Uterus (tissue), 4 donors: ENCODE results near the gene DFFA. TPM values are rescaled to one million over a fixed set of nuclear protein-coding genes. Genes with fewer than 3 reads are reported as not detected.
"Not testable (repeated sequence)": the region's sequence is repeated elsewhere in the genome, so short reads cannot be mapped to it uniquely, and the experiment has no call there.

ENCODE experiments used
- DNase-seq, 2 donors: peaks; one replicate each; pipeline ENCODE4 v3.0.0-alpha.2; 2019 to 2020
- H3K27ac ChIP-seq, 2 donors: fragments of 200-600 bp; sonication (generic); 1 replicate in 1 of 2; 2 replicates in 1 of 2; pipeline ENCODE4 v1.5.1; 2016 to 2018
- H3K27me3 ChIP-seq, 2 donors: fragments of 200-600 bp; sonication (generic); one replicate each; pipeline ENCODE4 v1.5.1; 2018 to 2019; ENCODE audit warnings: control low read depth in 1 of 2
- H3K36me3 ChIP-seq, 2 donors: fragments of 200-600 bp; sonication (generic); one replicate each; pipeline ENCODE4 v1.5.1; 2019; ENCODE audit warnings: control low read depth in 1 of 2
- H3K4me1 ChIP-seq, 2 donors: fragments of 200-600 bp; sonication (generic); one replicate each; pipeline ENCODE4 v1.5.1; 2018 to 2019; ENCODE audit warnings: control low read depth in 1 of 2
- H3K4me3 ChIP-seq, 2 donors: fragments of 200-600 bp; sonication (generic); 1 replicate in 1 of 2; 2 replicates in 1 of 2; pipeline ENCODE4 v1.5.1; 2018 to 2019; ENCODE audit warnings: mild to moderate bottlenecking in 1 of 2
- H3K9me3 ChIP-seq, 2 donors: fragments of 200-600 bp; sonication (generic); one replicate each; pipeline ENCODE4 v1.5.1; 2019; ENCODE audit warnings: control low read depth in 1 of 2
- CTCF ChIP-seq, 4 experiments: fragments of 200-600 bp in 2 of 4; fragments of 450-650 bp in 2 of 4; sonication (generic) in 2 of 4; IDR thresholded peaks; one replicate each; pipeline ENCODE4 v1.5.1; 2016 to 2019; ENCODE audit warnings: antibody characterized with exemption in 4 of 4, mild to moderate bottlenecking in 2 of 4, moderate library complexity in 1 of 4
- POLR2A ChIP-seq, 2 donors: fragments of 450-650 bp; IDR thresholded peaks; one replicate each; pipeline ENCODE4 v1.6.1; 2016; ENCODE audit warnings: antibody characterized with exemption in 2 of 2, mild to moderate bottlenecking in 1 of 2, moderate library complexity in 1 of 2
- intact Hi-C: fragments of 100-400 bp; cut with DNase I; formaldehyde crosslinking; loops from one replicate; pipeline ENCODE4 v1.15.1; 2023; ENCODE audit warnings: low total_unique reads
- total RNA-seq, 4 donors: library from RNA; depleted of rRNA in 3 of 4; stranded (reverse); fragments of >200 nt in 3 of 4; gene quantifications; one replicate each; pipeline versions ENCODE4 v1.1.0 to v1.2.4, GENCODE V29; 2014 to 2023
- donor health status: DM: yes; HTN: yes; CAD: no.

DFFA gene
- total RNA-seq, 4 donors from 2014 or later: 5.1 to 41.6 (median 25.7) TPM

- Histone ChIP-seq H3K4me1 (no peaks in the 10 kb centered on the region), H3K4me3 (no peak overlapping the region), H3K27me3 (no peaks in the 10 kb centered on the region), H3K27ac (no peak overlapping the region), H3K9me3 (no peaks in the 10 kb centered on the region), H3K36me3 (no peaks in the 10 kb centered on the region)
- TF ChIP-seq CTCF (IDR thresholded peaks at IDR 0.05) (no peak), POLR2A (IDR thresholded peaks at IDR 0.05) (no peak)
- DNase-seq: no peak
- intact Hi-C loops: no loop called here
Observed at GRCh38 chr1:10419351-10419750, 53.0 kb downstream of the DFFA start.

- H3K27me3 ChIP-seq, intact Hi-C loops, H3K9me3 ChIP-seq, H3K4me3 ChIP-seq, H3K36me3 ChIP-seq, H3K4me1 ChIP-seq, DNase-seq, H3K27ac ChIP-seq: not testable (repeated sequence)
Observed at GRCh38 chr1:10418741-10419140, 53.6 kb downstream of the DFFA start.

- H3K36me3 ChIP-seq, H3K27me3 ChIP-seq, H3K4me3 ChIP-seq, DNase-seq, intact Hi-C loops, H3K27ac ChIP-seq, H3K4me1 ChIP-seq, H3K9me3 ChIP-seq: not testable (repeated sequence)
Observed at GRCh38 chr1:10415967-10416366, 56.4 kb downstream of the DFFA start.

GRCh38 chr1:10415211-10415930, 57.0 kb downstream of the DFFA start:
- intact Hi-C loops: no loop called here
- H3K4me3 ChIP-seq: no peak overlapping the region
- TF ChIP-seq POLR2A (IDR thresholded peaks at IDR 0.05) (no peak), CTCF (IDR thresholded peaks at IDR 0.05) (no peak)
- no peaks in the 10 kb centered on the region for H3K36me3 ChIP-seq
- H3K4me1 ChIP-seq: no peaks in the 10 kb centered on the region
- H3K27ac ChIP-seq: no peak overlapping the region
- no peak for DNase-seq
- no peaks in the 10 kb centered on the region for H3K27me3 ChIP-seq
- H3K9me3 ChIP-seq: no peaks in the 10 kb centered on the region

- Histone ChIP-seq H3K9me3 (no peaks in the 10 kb centered on the region), H3K27me3 (no peaks in the 10 kb centered on the region), H3K36me3 (no peaks in the 10 kb centered on the region), H3K4me1 (no peaks in the 10 kb centered on the region), H3K4me3 (no peak overlapping the region), H3K27ac (no peak overlapping the region)
- intact Hi-C loops: no loop called here
- no peak for DNase-seq
- TF ChIP-seq CTCF (IDR thresholded peaks at IDR 0.05): no peak
- TF ChIP-seq POLR2A (IDR thresholded peaks at IDR 0.05): no peak
Observed at GRCh38 chr1:10407201-10407600, 65.1 kb downstream of the DFFA start.

Other genes with a start within 250 kb of the DFFA start
- 10 to 100 TPM; 13.8 to 79.7 (median 37.5) TPM for gene PGD, start 73.5 kb downstream of the DFFA start, total RNA-seq
- 10 to 100 TPM in 1 of 4 donors, 1 to 10 TPM in 3; 2.6 to 15.4 (median 6.2) TPM for gene CENPS, start 42.1 kb downstream of the DFFA start, total RNA-seq
- gene CORT, start 22.5 kb downstream of the DFFA start, total RNA-seq: under 1 TPM in 1 of 4 donors, not detected in 3; 0.79 TPM
- 10 to 100 TPM in 1 of 4 donors, 1 to 10 TPM in 3; 2.0 to 21.9 (median 5.3) TPM for gene PEX14, start 2.4 kb upstream of the DFFA start, total RNA-seq